NCI-H2081 treated with DMSO at 0.1 percent for 48 hours (cell line): ENCODE measurements around the gene SDC3.
"Not testable (repeated sequence)": the region's sequence is repeated elsewhere in the genome, so short reads cannot be mapped to it uniquely, and the experiment has no call there.

Experiments
- DNase-seq: peaks from one replicate; lab custom pipeline; 2025; lab: John Stamatoyannopoulos, UW

SDC3 gene

GRCh38 chr1:30908696-30909364 lies at the start of gene SDC3:
Gene SDC3, minus strand, starts transcription at chr1:30908758. Its CDS starts 172 bp downstream, at chr1:30908586.
- no peak for DNase-seq

GRCh38 chr1:30957560-30958222 lies 49.1 kb upstream of the SDC3 start:
- DNase-seq, result no peak

- no peak for DNase-seq
Observed at GRCh38 chr1:30955448-30956015, 47.0 kb upstream of the SDC3 start.

- DNase-seq, result no peak
Observed at GRCh38 chr1:30953685-30954084, 45.1 kb upstream of the SDC3 start.

GRCh38 chr1:30952098-30952497 lies 43.5 kb upstream of the SDC3 start:
- DNase-seq, result no peak

- DNase-seq, result no peak
Observed at GRCh38 chr1:30950700-30951099, 42.1 kb upstream of the SDC3 start.

GRCh38 chr1:30950053-30950452 lies 41.5 kb upstream of the SDC3 start:
- DNase-seq, result no peak

- not testable (repeated sequence) for DNase-seq
Observed at GRCh38 chr1:30949487-30949838, 40.9 kb upstream of the SDC3 start.

GRCh38 chr1:30948813-30949486 lies 40.4 kb upstream of the SDC3 start:
- not testable (repeated sequence) for DNase-seq

- DNase-seq, result no peak
Observed at GRCh38 chr1:30948278-30948677, 39.7 kb upstream of the SDC3 start.

GRCh38 chr1:30947212-30947611 lies 38.7 kb upstream of the SDC3 start:
- no peak for DNase-seq

GRCh38 chr1:30942326-30942963 lies 33.9 kb upstream of the SDC3 start:
- peak; percentile 6 for DNase-seq

GRCh38 chr1:30940541-30940940 lies 32.0 kb upstream of the SDC3 start:
- no peak for DNase-seq

- DNase-seq, result no peak
Observed at GRCh38 chr1:30936541-30937171, 28.1 kb upstream of the SDC3 start.

GRCh38 chr1:30935758-30936157 lies 27.2 kb upstream of the SDC3 start:
- not testable (repeated sequence) for DNase-seq

GRCh38 chr1:30934613-30935012 lies 26.1 kb upstream of the SDC3 start:
- DNase-seq, result no peak

- DNase-seq, result no peak
Observed at GRCh38 chr1:30933874-30934252, 25.3 kb upstream of the SDC3 start.

- no peak for DNase-seq
Observed at GRCh38 chr1:30930631-30931173, 22.1 kb upstream of the SDC3 start.

GRCh38 chr1:30929944-30930525 lies 21.5 kb upstream of the SDC3 start:
- DNase-seq, result no peak

GRCh38 chr1:30929135-30929889 lies 20.8 kb upstream of the SDC3 start:
- no peak for DNase-seq

- DNase-seq, result no peak
Observed at GRCh38 chr1:30928789-30929134, 20.2 kb upstream of the SDC3 start.
